CD4-positive, CD25-positive, alpha-beta regulatory T cell (primary cell): ENCODE results near the gene WDR90. TPM values are rescaled to one million over a fixed set of nuclear protein-coding genes. Genes with fewer than 3 reads are reported as not detected.

Experiments used
- ATAC-seq, 2 donors: fragments of 150-1000 bp; cut with Tn5 transposase; one replicate each; pipeline ENCODE4 v1.10.0; 2021; ENCODE audit warnings: low read depth in 2 of 2, moderate number of reproducible peaks in 2 of 2, moderate library complexity in 1 of 2
- DNase-seq, 3 donors: peaks; one replicate each; pipeline versions ENCODE4 v3.0.0 to v3.0.0-alpha.2; 2012 to 2022; ENCODE audit warnings: mixed read lengths in 1 of 3
- H3K27ac ChIP-seq: one replicate; pipeline ENCODE4 v1.7.0; 2013; ENCODE audit warnings: mild to moderate bottlenecking, low read length; ENCODE audit not compliant: insufficient read depth, poor library complexity, severe bottlenecking
- H3K27me3 ChIP-seq: one replicate; pipeline ENCODE4 v1.7.0; 2013; ENCODE audit warnings: low read length; ENCODE audit not compliant: control insufficient read depth, insufficient read depth
- H3K36me3 ChIP-seq: one replicate; pipeline ENCODE4 v1.7.0; 2013; ENCODE audit warnings: mild to moderate bottlenecking, low read length, moderate library complexity; ENCODE audit not compliant: control insufficient read depth, insufficient read depth
- H3K4me1 ChIP-seq: 2 replicates; pipeline ENCODE4 v1.7.0; 2013; ENCODE audit warnings: mild to moderate bottlenecking, low read length; ENCODE audit not compliant: insufficient read depth, control insufficient read depth, poor library complexity, severe bottlenecking
- H3K4me3 ChIP-seq: one replicate; pipeline ENCODE4 v1.7.0; 2013; ENCODE audit warnings: low read depth, mild to moderate bottlenecking, low read length, moderate library complexity
- H3K9me3 ChIP-seq, 2 experiments: 1 replicate in 1 of 2; 2 replicates in 1 of 2; pipeline ENCODE4 v1.7.0; 2013; ENCODE audit warnings: low read length in 2 of 2, mild to moderate bottlenecking in 1 of 2, moderate library complexity in 1 of 2; ENCODE audit not compliant: control insufficient read depth in 2 of 2
- H3K27ac Mint-ChIP-seq, 3 donors: one replicate each; pipeline ENCODE4 v1.8.0; 2020 to 2022; ENCODE audit warnings: mild to moderate bottlenecking in 3 of 3, mixed read lengths in 3 of 3, moderate library complexity in 2 of 3
- H3K27me3 Mint-ChIP-seq: one replicate; pipeline ENCODE4 v1.8.0; 2022; ENCODE audit warnings: mild to moderate bottlenecking, mixed read lengths
- H3K36me3 Mint-ChIP-seq: one replicate; pipeline ENCODE4 v1.8.0; 2020; ENCODE audit warnings: mixed read lengths
- H3K4me1 Mint-ChIP-seq, 4 donors: one replicate each; pipeline ENCODE4 v1.8.0; 2020 to 2022; ENCODE audit warnings: mixed read lengths in 4 of 4, mild to moderate bottlenecking in 1 of 4
- H3K4me3 Mint-ChIP-seq, 4 donors: one replicate each; pipeline ENCODE4 v1.8.0; 2020 to 2022; ENCODE audit warnings: mild to moderate bottlenecking in 4 of 4, mixed read lengths in 4 of 4, moderate library complexity in 3 of 4
- H3K9me3 Mint-ChIP-seq, 7 donors: one replicate each; pipeline ENCODE4 v1.8.0; 2020 to 2022; ENCODE audit warnings: mixed read lengths in 7 of 7, mild to moderate bottlenecking in 3 of 7, moderate library complexity in 2 of 7
- polyA plus RNA-seq, 4 donors: library from polyadenylated mRNA; unstranded; fragments of 300-500 nt; fragmentation: Illumina TruSeq; gene quantifications; one replicate each; pipeline ENCODE4 v1.2.3, GENCODE V29; 2021
- total RNA-seq: library from RNA; stranded (reverse); gene quantifications from one replicate; pipeline ENCODE4 v1.2.3, GENCODE V29; 2022

WDR90 gene
- total and polyA plus RNA-seq, 5 donors from 2014 or later = 0.89 to 11.4 (median 1.1) TPM

- peak overlapping the region in 1 of 4 donors; percentile 19 for H3K4me3 Mint-ChIP-seq
- H3K4me1 Mint-ChIP-seq = peaks cover 0 to 6% (median 0%) of the 10 kb centered on the region in 4 donors
- Histone ChIP-seq H3K4me1 (peaks cover 8% of the 10 kb centered on the region), H3K9me3 (no peaks in the 10 kb centered on the region), H3K36me3 (no peaks in the 10 kb centered on the region), H3K27ac (no peak overlapping the region), H3K4me3 (no peak overlapping the region), H3K27me3 (no peaks in the 10 kb centered on the region)
- no peaks in the 10 kb centered on the region for H3K9me3 Mint-ChIP-seq
- H3K27me3 Mint-ChIP-seq = no peaks in the 10 kb centered on the region
- ATAC-seq = no peak
- no peak overlapping the region for H3K27ac Mint-ChIP-seq
- DNase-seq = no peak
- H3K36me3 Mint-ChIP-seq = no peaks in the 10 kb centered on the region
Measured at GRCh38 chr16:654034-654433, 4.9 kb downstream of the WDR90 start.

DNA sequence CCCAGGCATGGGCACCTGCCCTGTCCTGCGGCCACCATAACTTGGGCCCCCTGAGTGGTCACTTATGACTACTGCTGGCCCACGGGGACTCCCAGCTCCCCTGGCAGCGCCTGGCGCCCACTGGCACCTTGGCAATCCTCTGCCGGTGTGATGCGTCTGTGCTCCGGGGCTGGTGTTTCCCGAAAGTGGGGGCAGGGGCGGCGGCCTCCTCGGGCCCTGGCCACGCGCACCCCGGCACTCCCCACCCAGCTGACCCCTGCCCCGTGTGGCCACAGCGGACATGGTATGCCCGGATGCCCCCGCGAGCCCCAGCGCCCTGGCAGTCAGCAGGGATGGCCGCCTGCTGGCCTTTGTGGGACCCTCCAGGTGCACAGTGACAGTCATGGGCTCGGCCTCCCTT is 8.3 kb downstream of the WDR90 start:
- Histone ChIP-seq H3K4me3 (no peak overlapping the region), H3K36me3 (no peaks in the 10 kb centered on the region), H3K4me1 (peaks cover 5% of the 10 kb centered on the region), H3K9me3 (no peaks in the 10 kb centered on the region), H3K27me3 (no peaks in the 10 kb centered on the region), H3K27ac (no peak overlapping the region)
- no peak overlapping the region for H3K4me3 Mint-ChIP-seq
- H3K4me1 Mint-ChIP-seq = peaks cover 0 to 5% (median 0%) of the 10 kb centered on the region in 4 donors
- no peak overlapping the region for H3K27ac Mint-ChIP-seq
- no peaks in the 10 kb centered on the region for H3K9me3 Mint-ChIP-seq
- DNase-seq (no peak), ATAC-seq (no peak)
- no peaks in the 10 kb centered on the region for H3K36me3 Mint-ChIP-seq
- no peaks in the 10 kb centered on the region for H3K27me3 Mint-ChIP-seq

- H3K9me3 Mint-ChIP-seq = no peaks in the 10 kb centered on the region
- no peaks in the 10 kb centered on the region for H3K27me3 Mint-ChIP-seq
- no peak overlapping the region for H3K4me3 Mint-ChIP-seq
- H3K4me1 Mint-ChIP-seq = peaks cover 0 to 7% (median 0%) of the 10 kb centered on the region in 4 donors
- Histone ChIP-seq H3K36me3 (no peaks in the 10 kb centered on the region), H3K27ac (no peak overlapping the region), H3K4me1 (peaks cover 5% of the 10 kb centered on the region), H3K4me3 (no peak overlapping the region), H3K27me3 (no peaks in the 10 kb centered on the region), H3K9me3 (no peaks in the 10 kb centered on the region)
- no peak for ATAC-seq
- no peak overlapping the region for H3K27ac Mint-ChIP-seq
- H3K36me3 Mint-ChIP-seq = no peaks in the 10 kb centered on the region
- DNase-seq = no peak
Measured at GRCh38 chr16:658679-659571, 9.8 kb downstream of the WDR90 start.

- DNase-seq (no peak), ATAC-seq (no peak)
- Mint-ChIP-seq H3K27me3 (no peaks in the 10 kb centered on the region), H3K36me3 (no peaks in the 10 kb centered on the region), H3K4me1 (peaks cover 0 to 7% (median 0%) of the 10 kb centered on the region in 4 donors), H3K27ac (no peak overlapping the region), H3K9me3 (no peaks in the 10 kb centered on the region), H3K4me3 (no peak overlapping the region)
- Histone ChIP-seq H3K36me3 (no peaks in the 10 kb centered on the region), H3K9me3 (no peaks in the 10 kb centered on the region), H3K27ac (no peak overlapping the region), H3K4me1 (peaks cover 5% of the 10 kb centered on the region), H3K27me3 (no peaks in the 10 kb centered on the region), H3K4me3 (no peak overlapping the region)
Measured at GRCh38 chr16:659618-660017, 10.5 kb downstream of the WDR90 start.

DNA sequence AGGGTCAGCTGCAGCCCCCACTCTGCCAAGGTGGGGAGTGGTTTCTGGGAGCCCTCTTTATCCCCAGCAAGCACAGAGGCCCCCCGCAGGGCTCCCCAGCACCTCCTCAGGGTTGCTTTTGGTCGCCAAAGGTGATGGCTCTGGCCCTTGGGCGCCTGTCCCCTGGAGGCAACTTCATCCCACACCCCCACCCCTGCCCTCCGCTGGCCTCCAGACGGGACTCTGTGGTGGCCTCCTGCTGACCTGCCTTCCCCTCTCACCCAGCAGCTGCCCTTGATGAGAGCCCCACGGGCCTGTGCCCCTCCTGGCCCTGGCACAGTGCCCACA is 10.9 kb downstream of the WDR90 start:
- Histone ChIP-seq H3K4me1 (peaks cover 5% of the 10 kb centered on the region), H3K27ac (no peak overlapping the region), H3K9me3 (no peaks in the 10 kb centered on the region), H3K4me3 (no peak overlapping the region), H3K27me3 (no peaks in the 10 kb centered on the region), H3K36me3 (no peaks in the 10 kb centered on the region)
- Mint-ChIP-seq H3K9me3 (no peaks in the 10 kb centered on the region), H3K4me1 (peaks cover 0 to 7% (median 0%) of the 10 kb centered on the region in 4 donors), H3K36me3 (no peaks in the 10 kb centered on the region), H3K27ac (no peak overlapping the region), H3K4me3 (no peak overlapping the region), H3K27me3 (no peaks in the 10 kb centered on the region)
- DNase-seq = no peak
- ATAC-seq = no peak

GRCh38 chr16:660459-661183 is 11.5 kb downstream of the WDR90 start:
- Mint-ChIP-seq H3K36me3 (no peaks in the 10 kb centered on the region), H3K4me3 (peak overlapping the region in 2 of 4 donors; percentile 21 to 54), H3K27ac (no peak overlapping the region), H3K27me3 (no peaks in the 10 kb centered on the region), H3K4me1 (peaks cover 0 to 7% (median 0%) of the 10 kb centered on the region in 4 donors), H3K9me3 (no peaks in the 10 kb centered on the region)
- peaks cover 5% of the 10 kb centered on the region for H3K4me1 ChIP-seq
- H3K9me3 ChIP-seq = no peaks in the 10 kb centered on the region
- H3K27ac ChIP-seq = no peak overlapping the region
- H3K27me3 ChIP-seq = no peaks in the 10 kb centered on the region
- no peak overlapping the region for H3K4me3 ChIP-seq
- DNase-seq = peak; percentile 57 to 73 (median 65)
- no peaks in the 10 kb centered on the region for H3K36me3 ChIP-seq
- ATAC-seq = peak; percentile 53 to 66

DNA sequence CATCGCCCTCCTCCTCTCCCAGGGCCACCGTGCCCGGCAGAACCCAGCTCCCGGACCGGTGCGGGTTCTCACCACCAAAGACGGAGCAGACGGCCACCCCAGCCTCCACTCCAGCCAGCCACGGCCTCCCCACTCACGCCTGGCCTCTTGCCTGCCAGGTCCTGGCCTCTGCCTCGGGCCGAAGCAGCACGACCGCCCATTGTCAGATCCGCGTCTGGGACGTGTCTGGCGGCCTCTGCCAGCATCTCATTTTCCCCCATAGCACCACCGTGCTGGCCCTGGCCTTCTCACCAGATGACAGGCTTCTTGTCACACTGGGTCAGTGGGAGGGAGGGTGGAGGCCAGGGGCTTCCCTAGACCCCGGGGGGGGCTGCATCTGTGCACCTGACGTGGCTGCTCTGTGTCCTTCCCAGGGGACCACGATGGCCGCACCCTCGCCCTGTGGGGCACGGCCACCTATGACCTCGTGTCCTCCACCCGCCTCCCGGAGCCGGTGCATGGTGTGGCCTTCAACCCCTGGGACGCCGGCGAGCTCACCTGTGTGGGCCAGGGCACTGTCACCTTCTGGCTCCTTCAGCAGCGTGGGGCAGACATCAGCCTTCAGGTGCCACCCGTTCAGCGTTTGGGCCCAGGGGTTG is 12.1 kb downstream of the WDR90 start:
- Histone ChIP-seq H3K4me1 (peaks cover 5% of the 10 kb centered on the region), H3K27me3 (no peaks in the 10 kb centered on the region), H3K27ac (no peak overlapping the region), H3K4me3 (no peak overlapping the region), H3K9me3 (no peaks in the 10 kb centered on the region), H3K36me3 (no peaks in the 10 kb centered on the region)
- no peak for ATAC-seq
- H3K9me3 Mint-ChIP-seq = no peaks in the 10 kb centered on the region
- H3K27me3 Mint-ChIP-seq = no peaks in the 10 kb centered on the region
- H3K36me3 Mint-ChIP-seq = no peaks in the 10 kb centered on the region
- peak overlapping the region in 1 of 3 donors; percentile 36 for H3K27ac Mint-ChIP-seq
- peak overlapping the region in 2 of 4 donors; percentile 21 to 54 for H3K4me3 Mint-ChIP-seq
- DNase-seq = no peak
- H3K4me1 Mint-ChIP-seq = peaks cover 0 to 7% (median 0%) of the 10 kb centered on the region in 4 donors
